ENCODE measurements around the gene SPPL2A. TPM values are rescaled to one million over a fixed set of nuclear protein-coding genes. Genes with fewer than 3 reads are reported as not detected.

SPPL2A gene
- total and polyA plus RNA-seq, 2 experiments from 2014 or later = 111 to 141 TPM

DNA sequence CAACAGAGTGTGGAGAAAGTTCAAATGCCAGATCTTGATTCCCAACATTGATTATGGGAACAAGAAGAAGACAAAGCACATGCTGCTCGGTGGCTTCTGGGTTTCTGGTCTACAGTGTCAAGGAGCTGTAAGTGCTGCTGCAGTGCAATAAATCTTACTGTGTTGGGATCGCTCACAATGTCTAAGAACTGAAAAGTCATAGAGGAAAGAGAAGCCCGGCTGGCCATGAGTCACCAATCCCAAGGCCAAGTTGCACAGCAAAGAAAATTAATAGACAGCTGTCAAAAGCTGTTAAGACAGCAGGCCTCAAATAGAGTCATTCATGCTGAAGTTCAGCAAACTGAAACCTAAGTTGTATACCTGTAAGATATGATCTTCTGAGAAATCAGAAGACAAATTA, 33.2 kb upstream of the SPPL2A start:
- H3K4me3 ChIP-seq = no peak overlapping the region
- H3K9me3 ChIP-seq (ENCODE audit: low read depth) = no peaks in the 10 kb centered on the region
- no peaks in the 10 kb centered on the region for H4K20me1 ChIP-seq (ENCODE audit: insufficient read depth, poor library complexity, severe bottlenecking)
- no peaks in the 10 kb centered on the region for H3K9me2 ChIP-seq (replicated peaks; ENCODE audit: insufficient read depth)
- no peak overlapping the region for H2AFZ ChIP-seq
- peaks cover 4% of the 10 kb centered on the region for H3K4me1 ChIP-seq (ENCODE audit: insufficient read depth)
- peak; percentile 69 for DNase-seq (ENCODE audit: low spot score)
- peak overlapping the region; percentile 13 for H3K4me2 ChIP-seq
- no peaks in the 10 kb centered on the region for H3K79me2 ChIP-seq
- no peaks in the 10 kb centered on the region for H3K27me3 ChIP-seq
- no peaks in the 10 kb centered on the region for H3K36me3 ChIP-seq (replicated peaks; ENCODE audit: insufficient read depth, low read depth)
- TF ChIP-seq EZH2 (IDR thresholded peaks at IDR 0.05; ENCODE audit: borderline replicate concordance) (no peak), EZH2phosphoT487 (IDR thresholded peaks at IDR 0.05; ENCODE audit: low read depth, severe bottlenecking, unreplicated experiment) (no peak)
- TF ChIP-seq, protein P1, sequence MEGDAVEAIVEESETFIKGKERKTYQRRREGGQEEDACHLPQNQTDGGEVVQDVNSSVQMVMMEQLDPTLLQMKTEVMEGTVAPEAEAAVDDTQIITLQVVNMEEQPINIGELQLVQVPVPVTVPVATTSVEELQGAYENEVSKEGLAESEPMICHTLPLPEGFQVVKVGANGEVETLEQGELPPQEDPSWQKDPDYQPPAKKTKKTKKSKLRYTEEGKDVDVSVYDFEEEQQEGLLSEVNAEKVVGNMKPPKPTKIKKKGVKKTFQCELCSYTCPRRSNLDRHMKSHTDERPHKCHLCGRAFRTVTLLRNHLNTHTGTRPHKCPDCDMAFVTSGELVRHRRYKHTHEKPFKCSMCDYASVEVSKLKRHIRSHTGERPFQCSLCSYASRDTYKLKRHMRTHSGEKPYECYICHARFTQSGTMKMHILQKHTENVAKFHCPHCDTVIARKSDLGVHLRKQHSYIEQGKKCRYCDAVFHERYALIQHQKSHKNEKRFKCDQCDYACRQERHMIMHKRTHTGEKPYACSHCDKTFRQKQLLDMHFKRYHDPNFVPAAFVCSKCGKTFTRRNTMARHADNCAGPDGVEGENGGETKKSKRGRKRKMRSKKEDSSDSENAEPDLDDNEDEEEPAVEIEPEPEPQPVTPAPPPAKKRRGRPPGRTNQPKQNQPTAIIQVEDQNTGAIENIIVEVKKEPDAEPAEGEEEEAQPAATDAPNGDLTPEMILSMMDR (IDR thresholded peaks at IDR 0.05; ENCODE audit: poor library complexity) = no peak
- WGBS (ENCODE audit: low lambda C conversion rate, missing lambda C conversion rate) = 19% methylated on average over 3 of the region's 3 CpGs
- peak overlapping the region; percentile 65 for H3K27ac ChIP-seq

DNA sequence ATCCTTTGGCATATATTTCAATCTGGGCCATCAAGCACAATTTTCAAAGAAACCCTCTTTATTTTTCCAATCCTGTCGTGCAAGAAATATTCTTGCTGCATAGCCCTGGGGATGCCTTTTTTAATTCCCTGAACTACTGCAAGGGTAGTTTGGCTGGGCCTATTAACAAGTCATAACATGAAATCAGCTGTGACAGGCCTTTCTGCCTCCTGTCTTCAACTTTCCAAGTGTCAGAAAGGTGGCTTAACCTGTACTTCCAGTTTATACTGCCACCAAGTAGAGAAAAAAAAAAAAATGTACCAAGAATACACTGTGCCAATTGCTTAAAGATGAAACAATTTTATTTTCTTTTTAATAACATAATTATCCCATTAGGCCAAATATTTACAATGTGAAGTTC, 32.4 kb upstream of the SPPL2A start:
- peaks cover 4% of the 10 kb centered on the region for H3K4me1 ChIP-seq (ENCODE audit: insufficient read depth)
- H3K9me3 ChIP-seq (ENCODE audit: low read depth) = no peaks in the 10 kb centered on the region
- WGBS (ENCODE audit: low lambda C conversion rate, missing lambda C conversion rate) = 68% methylated on average over 1 of the region's 1 CpG
- H2AFZ ChIP-seq = no peak overlapping the region
- no peak overlapping the region for H3K27ac ChIP-seq
- no peaks in the 10 kb centered on the region for H3K79me2 ChIP-seq
- no peak overlapping the region for H3K4me2 ChIP-seq
- H3K9me2 ChIP-seq (replicated peaks; ENCODE audit: insufficient read depth) = no peaks in the 10 kb centered on the region
- H4K20me1 ChIP-seq (ENCODE audit: insufficient read depth, poor library complexity, severe bottlenecking) = no peaks in the 10 kb centered on the region
- no peak for TF ChIP-seq EZH2 (IDR thresholded peaks at IDR 0.05; ENCODE audit: borderline replicate concordance)
- TF ChIP-seq EZH2phosphoT487 (IDR thresholded peaks at IDR 0.05; ENCODE audit: low read depth, severe bottlenecking, unreplicated experiment) = no peak
- TF ChIP-seq, protein P1 (IDR thresholded peaks at IDR 0.05; ENCODE audit: poor library complexity) = no peak
- no peaks in the 10 kb centered on the region for H3K36me3 ChIP-seq (replicated peaks; ENCODE audit: insufficient read depth, low read depth)
- DNase-seq (ENCODE audit: low spot score) = peak; percentile 41
- H3K4me3 ChIP-seq = no peak overlapping the region
- H3K27me3 ChIP-seq = no peaks in the 10 kb centered on the region

DNA sequence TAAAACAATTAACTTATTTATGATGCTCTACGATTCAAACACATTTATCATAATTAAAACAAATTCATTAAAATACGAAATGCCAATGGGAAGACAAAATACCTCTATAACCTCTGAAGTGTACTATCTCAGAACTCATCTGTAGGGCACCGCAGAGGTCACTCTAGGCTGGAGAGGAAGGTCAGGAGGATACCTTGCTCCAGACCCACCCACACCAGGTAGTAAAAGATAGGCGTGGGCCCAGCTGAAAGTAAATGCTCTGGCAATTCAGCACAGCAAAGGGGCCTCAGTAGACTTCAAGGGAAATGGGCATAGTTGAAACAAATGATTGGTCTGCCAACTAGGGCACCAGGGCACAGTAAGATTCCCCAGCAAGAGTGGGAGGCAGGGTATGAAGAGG, 26.0 kb upstream of the SPPL2A start:
- TF ChIP-seq EZH2 (IDR thresholded peaks at IDR 0.05; ENCODE audit: borderline replicate concordance) (no peak), EZH2phosphoT487 (IDR thresholded peaks at IDR 0.05; ENCODE audit: low read depth, severe bottlenecking, unreplicated experiment) (no peak)
- TF ChIP-seq, protein P1 (IDR thresholded peaks at IDR 0.05; ENCODE audit: poor library complexity) = no peak
- Histone ChIP-seq H3K27ac (peak overlapping the region; percentile 59), H2AFZ (no peak overlapping the region), H3K79me2 (no peaks in the 10 kb centered on the region), H3K4me1 (ENCODE audit: insufficient read depth) (no peaks in the 10 kb centered on the region), H3K36me3 (replicated peaks; ENCODE audit: insufficient read depth, low read depth) (no peaks in the 10 kb centered on the region), H3K9me2 (replicated peaks; ENCODE audit: insufficient read depth) (no peaks in the 10 kb centered on the region), H3K4me2 (no peak overlapping the region), H3K4me3 (no peak overlapping the region), H4K20me1 (ENCODE audit: insufficient read depth, poor library complexity, severe bottlenecking) (no peaks in the 10 kb centered on the region), H3K9me3 (ENCODE audit: low read depth) (no peaks in the 10 kb centered on the region), H3K27me3 (no peaks in the 10 kb centered on the region)
- DNase-seq (ENCODE audit: low spot score) = no peak
- 68% methylated on average over 4 of the region's 4 CpGs for WGBS (ENCODE audit: low lambda C conversion rate, missing lambda C conversion rate)
